ENCODE measurements around the gene RAB10. TPM values are rescaled to one million over a fixed set of nuclear protein-coding genes. Genes with fewer than 3 reads are reported as not detected.

The RAB10 gene
- total and polyA plus RNA-seq, 2 of the 13 experiments (the other 11 are each of a cell fraction or from before 2014, with no cell fraction given): 48.2 to 120 TPM

DNA sequence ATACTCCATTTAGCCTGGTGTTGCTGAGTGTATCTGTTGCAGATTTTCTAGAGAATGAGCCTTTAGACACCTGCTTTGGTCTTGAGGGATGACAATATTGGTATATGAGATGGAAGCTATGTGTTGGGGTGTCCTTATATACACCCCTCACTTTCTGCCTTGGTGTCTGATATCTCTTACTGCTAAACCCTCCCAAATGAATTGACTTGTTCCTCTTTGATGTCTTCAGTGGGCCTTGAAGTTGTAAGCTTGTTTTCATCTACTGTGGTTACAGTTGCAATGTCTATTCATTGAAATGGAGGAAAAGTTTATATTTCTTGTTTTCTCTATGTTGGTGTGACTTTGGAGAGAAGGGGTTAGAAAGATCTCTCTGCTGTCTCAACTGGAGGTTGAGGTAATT, 18.9 kb downstream of the RAB10 start:
- Histone ChIP-seq H3K9me3 (ENCODE audit: low read length) (no peaks in the 10 kb centered on the region), H3K4me2 (ENCODE audit: low read depth, low read length) (no peak overlapping the region), H3K79me2 (ENCODE audit: insufficient read depth, low read length) (peaks cover 96% of the 10 kb centered on the region), H4K20me1 (ENCODE audit: insufficient read depth, low read length) (peaks cover 71% of the 10 kb centered on the region), H2AFZ (ENCODE audit: low read length) (no peak overlapping the region), H3K9ac (ENCODE audit: insufficient read depth, low read depth, low read length) (no peak overlapping the region), H3K27ac (ENCODE audit: extremely low read length, insufficient read depth, low read length) (no peak overlapping the region), H3K27me3 (ENCODE audit: control insufficient read depth in 1 of 2, insufficient read depth in 2 of 2, low read length in 2 of 2) (no peaks in the 10 kb centered on the region), H3K4me1 (ENCODE audit: insufficient read depth, low read length) (peaks cover 67% of the 10 kb centered on the region), H3K36me3 (replicated peaks in 1 of 2; ENCODE audit: control insufficient read depth in 1 of 2, insufficient read depth in 2 of 2, low read length in 2 of 2) (peaks cover 2 to 5% of the 10 kb centered on the region in 2 experiments; a peak in 3 of 5 replicates), H3K4me3 (replicated peaks in 1 of 3; ENCODE audit: insufficient read depth in 1 of 3, low read depth in 2 of 3, low read length in 3 of 3) (no peak overlapping the region)
- TF ChIP-seq, protein P1, sequence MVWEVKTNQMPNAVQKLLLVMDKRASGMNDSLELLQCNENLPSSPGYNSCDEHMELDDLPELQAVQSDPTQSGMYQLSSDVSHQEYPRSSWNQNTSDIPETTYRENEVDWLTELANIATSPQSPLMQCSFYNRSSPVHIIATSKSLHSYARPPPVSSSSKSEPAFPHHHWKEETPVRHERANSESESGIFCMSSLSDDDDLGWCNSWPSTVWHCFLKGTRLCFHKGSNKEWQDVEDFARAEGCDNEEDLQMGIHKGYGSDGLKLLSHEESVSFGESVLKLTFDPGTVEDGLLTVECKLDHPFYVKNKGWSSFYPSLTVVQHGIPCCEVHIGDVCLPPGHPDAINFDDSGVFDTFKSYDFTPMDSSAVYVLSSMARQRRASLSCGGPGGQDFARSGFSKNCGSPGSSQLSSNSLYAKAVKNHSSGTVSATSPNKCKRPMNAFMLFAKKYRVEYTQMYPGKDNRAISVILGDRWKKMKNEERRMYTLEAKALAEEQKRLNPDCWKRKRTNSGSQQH (CRISPR knock-in tag; IDR thresholded peaks at IDR 0.05; ENCODE audit: low read depth): no peak
- TF ChIP-seq, protein P2, sequence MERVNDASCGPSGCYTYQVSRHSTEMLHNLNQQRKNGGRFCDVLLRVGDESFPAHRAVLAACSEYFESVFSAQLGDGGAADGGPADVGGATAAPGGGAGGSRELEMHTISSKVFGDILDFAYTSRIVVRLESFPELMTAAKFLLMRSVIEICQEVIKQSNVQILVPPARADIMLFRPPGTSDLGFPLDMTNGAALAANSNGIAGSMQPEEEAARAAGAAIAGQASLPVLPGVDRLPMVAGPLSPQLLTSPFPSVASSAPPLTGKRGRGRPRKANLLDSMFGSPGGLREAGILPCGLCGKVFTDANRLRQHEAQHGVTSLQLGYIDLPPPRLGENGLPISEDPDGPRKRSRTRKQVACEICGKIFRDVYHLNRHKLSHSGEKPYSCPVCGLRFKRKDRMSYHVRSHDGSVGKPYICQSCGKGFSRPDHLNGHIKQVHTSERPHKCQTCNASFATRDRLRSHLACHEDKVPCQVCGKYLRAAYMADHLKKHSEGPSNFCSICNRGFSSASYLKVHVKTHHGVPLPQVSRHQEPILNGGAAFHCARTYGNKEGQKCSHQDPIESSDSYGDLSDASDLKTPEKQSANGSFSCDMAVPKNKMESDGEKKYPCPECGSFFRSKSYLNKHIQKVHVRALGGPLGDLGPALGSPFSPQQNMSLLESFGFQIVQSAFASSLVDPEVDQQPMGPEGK (CRISPR knock-in tag; IDR thresholded peaks at IDR 0.05): no peak
- TF ChIP-seq TAF1 (CRISPR knock-in tag; IDR thresholded peaks at IDR 0.05): no peak
- no peak for TF ChIP-seq ZFP41 (CRISPR knock-in tag; IDR thresholded peaks at IDR 0.05; ENCODE audit: borderline replicate concordance)
- TF ChIP-seq ADNP (CRISPR knock-in tag; IDR thresholded peaks at IDR 0.05): no peak
- TF ChIP-seq, protein P3, sequence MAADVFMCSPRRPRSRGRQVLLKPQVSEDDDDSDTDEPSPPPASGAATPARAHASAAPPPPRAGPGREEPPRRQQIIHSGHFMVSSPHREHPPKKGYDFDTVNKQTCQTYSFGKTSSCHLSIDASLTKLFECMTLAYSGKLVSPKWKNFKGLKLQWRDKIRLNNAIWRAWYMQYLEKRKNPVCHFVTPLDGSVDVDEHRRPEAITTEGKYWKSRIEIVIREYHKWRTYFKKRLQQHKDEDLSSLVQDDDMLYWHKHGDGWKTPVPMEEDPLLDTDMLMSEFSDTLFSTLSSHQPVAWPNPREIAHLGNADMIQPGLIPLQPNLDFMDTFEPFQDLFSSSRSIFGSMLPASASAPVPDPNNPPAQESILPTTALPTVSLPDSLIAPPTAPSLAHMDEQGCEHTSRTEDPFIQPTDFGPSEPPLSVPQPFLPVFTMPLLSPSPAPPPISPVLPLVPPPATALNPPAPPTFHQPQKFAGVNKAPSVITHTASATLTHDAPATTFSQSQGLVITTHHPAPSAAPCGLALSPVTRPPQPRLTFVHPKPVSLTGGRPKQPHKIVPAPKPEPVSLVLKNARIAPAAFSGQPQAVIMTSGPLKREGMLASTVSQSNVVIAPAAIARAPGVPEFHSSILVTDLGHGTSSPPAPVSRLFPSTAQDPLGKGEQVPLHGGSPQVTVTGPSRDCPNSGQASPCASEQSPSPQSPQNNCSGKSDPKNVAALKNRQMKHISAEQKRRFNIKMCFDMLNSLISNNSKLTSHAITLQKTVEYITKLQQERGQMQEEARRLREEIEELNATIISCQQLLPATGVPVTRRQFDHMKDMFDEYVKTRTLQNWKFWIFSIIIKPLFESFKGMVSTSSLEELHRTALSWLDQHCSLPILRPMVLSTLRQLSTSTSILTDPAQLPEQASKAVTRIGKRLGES (CRISPR knock-in tag; IDR thresholded peaks at IDR 0.05; ENCODE audit: borderline replicate concordance): no peak
- TF ChIP-seq, protein P4, sequence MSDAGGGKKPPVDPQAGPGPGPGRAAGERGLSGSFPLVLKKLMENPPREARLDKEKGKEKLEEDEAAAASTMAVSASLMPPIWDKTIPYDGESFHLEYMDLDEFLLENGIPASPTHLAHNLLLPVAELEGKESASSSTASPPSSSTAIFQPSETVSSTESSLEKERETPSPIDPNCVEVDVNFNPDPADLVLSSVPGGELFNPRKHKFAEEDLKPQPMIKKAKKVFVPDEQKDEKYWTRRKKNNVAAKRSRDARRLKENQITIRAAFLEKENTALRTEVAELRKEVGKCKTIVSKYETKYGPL (CRISPR knock-in tag; IDR thresholded peaks at IDR 0.05): no peak
- TF ChIP-seq ISL2 (CRISPR knock-in tag; IDR thresholded peaks at IDR 0.05): no peak
- ChIA-PET CTCF (ENCODE audit: low intra/inter-chr PET ratio, low total read pairs) (no interaction called here), POLR2A (no interaction called here)
- ATAC-seq (no peak), FAIRE-seq (no peak), DNase-seq (ENCODE audit: low spot score) (no peak)
- in situ Hi-C loops (cut with HindIII; ENCODE audit: extremely low pct_ligation_motif_present, low pct_unique_long_range_greater_than_20kb) (no loop called here), intact Hi-C loops (cut with micrococcal nuclease; ENCODE audit: unreplicated experiment) (no loop called here)
- no TSS peak for BruUV-seq (replicated peaks)

Measured in HepG2 (cell line).